Measurements from ENCODE around the gene MIGA2. TPM values are rescaled to one million over a fixed set of nuclear protein-coding genes. Genes with fewer than 3 reads are reported as not detected.

Gene MIGA2
- total and polyA plus RNA-seq, 2 donors (not counting 1 experiment from before 2014, with no cell fraction given): 62.1 to 78.1 TPM

DNA sequence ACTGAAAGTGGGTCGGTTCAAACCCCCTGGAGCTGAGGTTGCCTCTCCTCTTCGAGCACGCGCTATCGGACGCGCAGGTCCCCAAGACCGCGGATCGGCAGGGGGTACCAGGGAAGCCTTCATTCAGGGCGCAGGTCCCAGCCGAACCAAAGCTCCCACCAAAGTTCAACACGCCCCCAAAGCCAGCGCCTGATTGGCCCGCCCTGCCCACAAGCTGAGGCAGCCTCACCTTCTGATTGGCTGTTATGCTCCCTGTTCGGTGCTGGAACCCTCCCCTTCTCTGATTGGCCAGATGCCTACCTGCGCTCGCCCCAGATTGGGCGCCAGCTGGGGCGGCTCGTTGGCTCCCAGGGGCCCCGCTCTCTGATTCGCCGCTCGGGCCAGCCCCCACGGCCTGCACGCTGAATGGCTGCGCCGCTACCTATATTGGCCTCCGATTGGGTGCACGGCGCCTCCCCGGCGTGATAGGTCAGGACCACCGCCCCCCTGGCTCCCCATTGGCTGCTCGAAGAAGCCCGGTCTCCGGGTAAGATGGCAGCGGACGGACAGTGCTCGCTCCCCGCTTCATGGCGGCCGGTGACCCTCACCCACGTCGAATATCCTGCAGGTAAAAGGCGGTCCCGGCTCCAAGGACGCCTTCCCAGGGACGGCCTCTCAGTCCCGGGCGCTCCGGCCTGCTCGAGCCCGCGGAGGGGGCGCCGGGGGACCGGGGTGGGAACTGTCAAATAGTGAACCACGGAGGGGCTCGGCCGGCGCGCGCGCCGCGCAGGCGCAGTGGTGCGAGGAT lies 44.4 kb downstream of the MIGA2 start, which contains the start of gene DOLPP1:
DOLPP1 (plus strand) TSS at position 511 of the 787 bp plus-strand sequence; CDS start at position 532, 21 bp downstream.
- CTCF ChIA-PET: interaction anchor here (1.3 to 1.8 kb wide), 3 partner anchors 11 to 52 kb away, joined by 3 to 7 read pairs (median 6); partner anchors contain the start of gene SH3GLB2
- peaks cover 23% of the 10 kb centered on the region for H3K4me1 Mint-ChIP-seq
- peak within 1 kb of the TSS; percentile 42 to 79 for H3K27ac ChIP-seq (ENCODE audit: low read length in 2 of 2)
- peak within 1 kb of the TSS; percentile 91 for H3K4me3 Mint-ChIP-seq
- peaks cover 16 to 20% of the 10 kb centered on the region in 2 donors for H3K4me1 ChIP-seq (ENCODE audit: control insufficient read depth in 2 of 2, insufficient read depth in 2 of 2, low read length in 2 of 2)
- H2AFZ ChIP-seq (ENCODE audit: insufficient read depth, low read depth, low read length, poor library complexity, severe bottlenecking): peak within 1 kb of the TSS; percentile 99
- H3K4me2 ChIP-seq (replicated peaks; ENCODE audit: low read depth, low read length, poor library complexity, severe bottlenecking): peak within 1 kb of the TSS; percentile 99
- peaks cover 12% of the 10 kb centered on the region for H4K20me1 ChIP-seq (ENCODE audit: control insufficient read depth, insufficient read depth, low read length, poor library complexity, severe bottlenecking)
- H3K27me3 Mint-ChIP-seq: no peaks in the 10 kb centered on the region
- no peaks in the 10 kb centered on the region for H3K27me3 ChIP-seq (replicated peaks in 1 of 4; ENCODE audit: control extremely low read depth in 1 of 4, control insufficient read depth in 3 of 4, insufficient read depth in 4 of 4, low read length in 3 of 4)
- under 1% methylated on average over 70 of the region's 70 CpGs for WGBS (ENCODE audit: insufficient coverage)
- no peaks in the 10 kb centered on the region for H3K9me3 Mint-ChIP-seq (ENCODE audit: insufficient read depth)
- H3K79me2 ChIP-seq (ENCODE audit: control insufficient read depth, insufficient read depth, low read length): peaks cover 45% of the 10 kb centered on the region
- H3K36me3 ChIP-seq (replicated peaks in 1 of 2; ENCODE audit: control extremely low read depth in 1 of 2, control insufficient read depth in 1 of 2, extremely low read depth in 1 of 2, insufficient read depth in 2 of 2, low read length in 1 of 2): peaks cover 0 to 12% of the 10 kb centered on the region in 2 experiments
- TF ChIP-seq CTCF (IDR thresholded peaks at IDR 0.05): no peak
- TF ChIP-seq EZH2 (IDR thresholded peaks at IDR 0.05; ENCODE audit: borderline replicate concordance, insufficient read depth, low read depth, low read length, poor library complexity, severe bottlenecking): peak; percentile 97
- peak within 1 kb of the TSS; percentile 85 for H3K9ac ChIP-seq (ENCODE audit: low read length)
- peak within 1 kb of the TSS; percentile 88 for H3K27ac Mint-ChIP-seq
- POLR2A ChIA-PET: interaction anchor here (0.5 to 1.9 kb wide), 9 partner anchors 11 to 722 kb away, joined by 3 to 15 read pairs (median 3); partner anchors contain the start of genes MIGA2, PTPA, SH3GLB2 and TOR1B
- DNase-seq: peak; percentile 99
- intact Hi-C loops (cut with micrococcal nuclease): loop anchor here (1.0 to 10.0 kb wide), 7 partner anchors 11 to 1016 kb away; partner anchors contain the start of genes CRAT, GLE1, LRRC8A and NAIF1
- ATAC-seq (ENCODE audit: low read depth): peak; percentile 92
- peak within 1 kb of the TSS; percentile 67 to 90 (median 75) for H3K4me3 ChIP-seq (ENCODE audit: control extremely low read depth in 1 of 5, extremely low read depth in 1 of 5, insufficient read depth in 1 of 5, low read depth in 2 of 5, low read length in 4 of 5)
- H3K9me3 ChIP-seq (ENCODE audit: control extremely low read depth in 1 of 3, control insufficient read depth in 2 of 3, insufficient read depth in 1 of 3, low read length in 2 of 3): no peaks in the 10 kb centered on the region

All from B cell (primary cell).